Activated CD8-positive, alpha-beta T cell treated with anti-CD3 and anti-CD28 coated beads for 36 hours (primary cell): ENCODE results near the gene NUDT6. TPM values are rescaled to one million over a fixed set of nuclear protein-coding genes. Genes with fewer than 3 reads are reported as not detected.
"Not testable (repeated sequence)": the region's sequence is repeated elsewhere in the genome, so short reads cannot be mapped to it uniquely, and the experiment has no call there.

ENCODE experiments used
- ATAC-seq: fragments of 200-7000 bp; cut with Tn5 transposase; one replicate; pipeline ENCODE4 v1.10.0; 2021; ENCODE audit warnings: mild to moderate bottlenecking, moderate library complexity
- CTCF ChIA-PET: fragments of 350-600 bp; sonication (Branson Sonifier 250); formaldehyde crosslinking; loops from one replicate; lab custom pipeline; 2021; ENCODE audit warnings: antibody characterized with exemption; lab: Charles Lee
- POLR2A ChIA-PET: fragments of 350-600 bp; sonication (Branson Sonifier 250); formaldehyde crosslinking; loops from one replicate; lab custom pipeline; 2021; ENCODE audit warnings: antibody characterized with exemption; lab: Charles Lee
- DNase-seq: peaks from one replicate; pipeline ENCODE4 v3.0.0-alpha.2; 2020
- H3K27ac Mint-ChIP-seq: one replicate; pipeline ENCODE4 v1.8.0; 2021; ENCODE audit warnings: mild to moderate bottlenecking, mixed read lengths
- H3K27me3 Mint-ChIP-seq: one replicate; pipeline ENCODE4 v1.8.0; 2021; ENCODE audit warnings: mixed read lengths
- H3K36me3 Mint-ChIP-seq: one replicate; pipeline ENCODE4 v1.8.0; 2021; ENCODE audit warnings: low read depth, mixed read lengths
- H3K4me1 Mint-ChIP-seq: one replicate; pipeline ENCODE4 v1.8.0; 2021; ENCODE audit warnings: low read depth, mixed read lengths
- H3K4me3 Mint-ChIP-seq: one replicate; pipeline ENCODE4 v1.8.0; 2021; ENCODE audit warnings: mild to moderate bottlenecking, moderate library complexity, mixed read lengths
- H3K9me3 Mint-ChIP-seq: one replicate; pipeline ENCODE4 v1.8.0; 2021; ENCODE audit warnings: mixed read lengths
- intact Hi-C: fragments of 100-400 bp; cut with micrococcal nuclease; formaldehyde crosslinking; loops from one replicate; pipeline ENCODE4 v1.10.0; 2022
- total RNA-seq, 2 experiments: library from RNA; stranded (reverse); gene quantifications; one replicate each; pipeline ENCODE4 v1.2.3, GENCODE V29; 2021
- TF ChIP-seq, protein P1 (sequence below): fragments of 200-600 bp; IDR thresholded peaks from one replicate; pipeline ENCODE4 v1.8.0; 2022; ENCODE audit warnings: antibody characterized with exemption, mild to moderate bottlenecking

NUDT6 gene
- total RNA-seq, 2 experiments from 2014 or later, result 4.4 to 5.7 TPM

DNA sequence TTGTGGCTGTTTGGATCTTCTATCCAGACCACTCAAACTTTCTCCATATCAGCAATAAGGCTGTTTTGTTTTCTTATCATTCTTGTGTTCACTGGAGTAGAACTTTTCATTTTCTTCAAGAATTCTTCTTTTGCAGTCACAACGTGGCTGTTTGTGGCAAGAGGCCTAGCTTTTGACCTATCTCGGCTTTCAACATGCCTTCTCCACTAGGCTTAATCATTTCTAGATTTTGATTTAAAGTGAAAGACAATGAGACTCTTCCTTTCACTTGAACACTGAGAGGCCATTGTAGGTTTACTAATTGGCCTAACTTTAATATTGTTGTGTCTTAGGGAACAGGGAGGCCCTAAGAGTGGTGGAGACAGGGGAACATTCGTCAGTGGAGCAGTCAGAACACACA lies 76.6 kb downstream of the NUDT6 start:
- H3K27me3 Mint-ChIP-seq, result peaks cover 9% of the 10 kb centered on the region
- POLR2A ChIA-PET, result no interaction called here
- DNase-seq (no peak), ATAC-seq (no peak)
- no peaks in the 10 kb centered on the region for H3K4me1 Mint-ChIP-seq
- H3K36me3 Mint-ChIP-seq, result no peaks in the 10 kb centered on the region
- CTCF ChIA-PET, result no interaction called here
- TF ChIP-seq, protein P1, sequence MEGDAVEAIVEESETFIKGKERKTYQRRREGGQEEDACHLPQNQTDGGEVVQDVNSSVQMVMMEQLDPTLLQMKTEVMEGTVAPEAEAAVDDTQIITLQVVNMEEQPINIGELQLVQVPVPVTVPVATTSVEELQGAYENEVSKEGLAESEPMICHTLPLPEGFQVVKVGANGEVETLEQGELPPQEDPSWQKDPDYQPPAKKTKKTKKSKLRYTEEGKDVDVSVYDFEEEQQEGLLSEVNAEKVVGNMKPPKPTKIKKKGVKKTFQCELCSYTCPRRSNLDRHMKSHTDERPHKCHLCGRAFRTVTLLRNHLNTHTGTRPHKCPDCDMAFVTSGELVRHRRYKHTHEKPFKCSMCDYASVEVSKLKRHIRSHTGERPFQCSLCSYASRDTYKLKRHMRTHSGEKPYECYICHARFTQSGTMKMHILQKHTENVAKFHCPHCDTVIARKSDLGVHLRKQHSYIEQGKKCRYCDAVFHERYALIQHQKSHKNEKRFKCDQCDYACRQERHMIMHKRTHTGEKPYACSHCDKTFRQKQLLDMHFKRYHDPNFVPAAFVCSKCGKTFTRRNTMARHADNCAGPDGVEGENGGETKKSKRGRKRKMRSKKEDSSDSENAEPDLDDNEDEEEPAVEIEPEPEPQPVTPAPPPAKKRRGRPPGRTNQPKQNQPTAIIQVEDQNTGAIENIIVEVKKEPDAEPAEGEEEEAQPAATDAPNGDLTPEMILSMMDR, result no peak
- H3K9me3 Mint-ChIP-seq, result no peaks in the 10 kb centered on the region
- H3K4me3 Mint-ChIP-seq, result no peak overlapping the region
- intact Hi-C loops, result no loop called here
- H3K27ac Mint-ChIP-seq, result no peak overlapping the region

DNA sequence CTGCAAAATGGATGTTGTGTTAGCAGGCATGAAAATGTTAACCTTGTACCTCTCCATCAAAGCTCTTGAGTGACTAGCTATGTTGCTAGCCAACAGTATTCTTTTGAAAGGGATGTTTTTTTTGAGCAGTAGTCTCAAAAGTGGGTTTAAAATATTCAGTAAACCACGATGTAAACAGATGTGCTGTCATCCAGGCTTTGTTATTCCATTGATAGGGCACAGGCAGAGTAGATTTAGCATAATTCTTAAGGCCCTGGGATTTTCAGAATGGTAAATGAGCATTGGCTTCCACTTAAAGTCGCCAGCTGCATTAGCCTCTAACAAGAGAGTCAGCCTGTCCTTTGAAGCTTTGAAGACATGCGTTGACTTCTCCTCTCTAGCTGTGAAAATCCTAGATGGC lies 77.3 kb downstream of the NUDT6 start:
- intact Hi-C loops, result no loop called here

DNA sequence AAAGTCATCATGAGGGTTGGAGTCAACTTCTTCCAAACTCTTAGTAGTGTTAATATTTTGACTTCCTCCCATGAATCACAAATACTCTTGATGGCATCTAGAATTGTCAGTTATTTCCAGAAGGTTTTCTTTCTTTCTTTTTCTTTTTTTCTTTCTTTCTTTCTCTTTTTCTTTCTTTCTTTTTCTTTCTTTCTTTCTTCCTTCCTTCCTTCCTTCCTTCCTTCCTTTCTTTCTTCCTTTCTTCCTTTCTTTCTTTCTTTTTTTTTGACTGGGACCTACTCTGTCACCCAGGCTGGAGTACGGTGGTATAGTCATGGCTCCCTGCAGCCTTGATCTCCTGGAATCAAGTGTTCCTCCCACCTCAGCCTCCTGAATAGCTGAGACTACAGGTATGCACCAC lies 78.0 kb downstream of the NUDT6 start:
- H3K4me3 Mint-ChIP-seq, intact Hi-C loops, CTCF ChIA-PET, H3K36me3 Mint-ChIP-seq, POLR2A ChIA-PET, DNase-seq, ATAC-seq, H3K9me3 Mint-ChIP-seq, H3K27ac Mint-ChIP-seq, H3K4me1 Mint-ChIP-seq: not testable (repeated sequence)
- H3K27me3 Mint-ChIP-seq, result peaks cover 10% of the 10 kb centered on the region

More for the DNA sequence above, 77.3 kb downstream of the NUDT6 start:
- Mint-ChIP-seq H3K4me1 (no peaks in the 10 kb centered on the region), H3K27me3 (peaks cover 9% of the 10 kb centered on the region), H3K27ac (no peak overlapping the region), H3K4me3 (no peak overlapping the region), H3K36me3 (no peaks in the 10 kb centered on the region), H3K9me3 (no peaks in the 10 kb centered on the region)
- TF ChIP-seq, protein P1, result no peak
- ChIA-PET POLR2A (no interaction called here), CTCF (no interaction called here)
- DNase-seq (no peak), ATAC-seq (no peak)

DNA sequence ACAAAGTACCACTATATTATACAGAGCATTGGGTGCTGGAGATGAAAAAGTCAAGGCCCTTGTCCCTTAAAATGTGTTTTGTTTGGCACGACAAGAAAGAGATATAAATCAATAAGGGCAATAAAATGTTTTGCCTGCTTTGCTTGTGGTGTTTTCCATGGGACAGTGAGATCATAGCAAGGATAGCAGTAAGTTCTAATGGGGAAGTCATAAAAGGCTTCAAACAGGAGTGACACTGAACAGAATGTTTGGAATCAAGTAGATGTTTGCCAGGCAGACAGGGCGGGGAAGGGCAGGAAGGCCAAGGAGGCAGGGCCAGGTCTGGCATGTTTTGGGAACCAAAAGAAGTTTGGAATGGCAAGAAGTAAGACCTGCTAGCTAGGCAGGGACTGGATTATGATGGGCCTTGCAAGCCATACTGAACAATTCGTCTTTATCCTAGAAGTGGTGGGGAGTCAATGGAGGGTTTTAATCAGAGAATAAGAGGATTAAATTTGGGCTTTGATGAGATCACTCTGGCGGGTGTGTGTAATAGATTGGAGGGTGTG lies 79.3 kb downstream of the NUDT6 start:
- no peaks in the 10 kb centered on the region for H3K9me3 Mint-ChIP-seq
- no peak for ATAC-seq
- no peak overlapping the region for H3K4me3 Mint-ChIP-seq
- no peak overlapping the region for H3K27ac Mint-ChIP-seq
- H3K36me3 Mint-ChIP-seq, result no peaks in the 10 kb centered on the region
- TF ChIP-seq, protein P1, result no peak
- no peaks in the 10 kb centered on the region for H3K4me1 Mint-ChIP-seq
- ChIA-PET CTCF (interaction anchor here (0.6 to 1.7 kb wide), 2 partner anchors 10 to 21 kb away, joined by 3 to 5 read pairs; no protein-coding TSS in a partner anchor), POLR2A (no interaction called here)
- intact Hi-C loops, result no loop called here
- DNase-seq, result no peak
- H3K27me3 Mint-ChIP-seq, result peaks cover 9% of the 10 kb centered on the region

Other genes starting within 250 kb of the NUDT6 start
- gene BBS12, start 189.9 kb downstream of the NUDT6 start, total RNA-seq, result under 1 TPM; 0.74 to 0.89 TPM
- gene FGF2, start 95.8 kb downstream of the NUDT6 start, total RNA-seq, result under 1 TPM in 1 of 2 experiments, not detected in 1; 0.13 TPM